Hippocampal formation (tissue), 2 donors: ENCODE results near the gene NUTM2G.
"Not testable (repeated sequence)": the region's sequence is repeated elsewhere in the genome, so short reads cannot be mapped to it uniquely, and the experiment has no call there.

Experiments used
- DNase-seq, 2 donors: peaks; one replicate each; lab custom pipeline; 2025; lab: John Stamatoyannopoulos, UW

NUTM2G gene, protein sequence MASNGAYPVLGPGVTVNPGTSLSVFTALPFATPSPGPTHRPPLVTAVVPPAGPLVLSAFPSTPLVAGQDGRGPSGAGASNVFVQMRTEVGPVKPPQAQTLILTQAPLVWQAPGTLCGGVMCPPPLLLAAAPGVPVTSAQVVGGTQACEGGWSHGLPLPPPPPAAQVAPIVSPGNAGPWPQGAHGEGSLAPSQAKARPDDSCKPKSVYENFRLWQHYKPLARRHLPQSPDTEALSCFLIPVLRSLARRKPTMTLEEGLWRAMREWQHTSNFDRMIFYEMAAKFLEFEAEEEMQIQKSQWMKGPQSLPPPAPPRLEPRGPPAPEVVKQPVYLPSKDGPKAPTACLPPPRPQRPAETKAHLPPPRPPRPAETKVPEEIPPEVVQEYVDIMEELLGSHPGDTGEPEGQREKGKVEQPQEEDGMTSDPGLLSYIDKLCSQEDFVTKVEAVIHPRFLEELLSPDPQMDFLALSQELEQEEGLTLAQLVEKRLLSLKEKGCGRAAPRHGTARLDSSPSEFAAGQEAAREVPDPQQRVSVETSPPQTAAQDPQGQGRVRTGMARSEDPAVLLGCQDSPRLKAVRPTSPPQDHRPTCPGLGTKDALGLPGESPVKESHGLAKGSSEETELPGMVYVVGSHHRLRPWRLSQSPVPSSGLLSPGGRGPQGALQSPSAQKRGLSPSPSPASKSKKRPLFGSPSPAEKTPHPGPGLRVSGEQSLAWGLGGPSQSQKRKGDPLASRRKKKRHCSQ

GRCh38 chr9:96928543-96928942, at the start of gene NUTM2G:
Gene NUTM2G, plus strand, starts transcription at chr9:96928843. Its CDS starts 182 bp downstream, at chr9:96929025.
- not testable (repeated sequence) for DNase-seq

GRCh38 chr9:96883922-96884321, 44.7 kb upstream of the NUTM2G start:
- DNase-seq: no peak

- no peak for DNase-seq
Measured at GRCh38 chr9:96884443-96884842, 44.2 kb upstream of the NUTM2G start.

GRCh38 chr9:96885424-96885823, 43.2 kb upstream of the NUTM2G start:
- DNase-seq: no peak

DNA sequence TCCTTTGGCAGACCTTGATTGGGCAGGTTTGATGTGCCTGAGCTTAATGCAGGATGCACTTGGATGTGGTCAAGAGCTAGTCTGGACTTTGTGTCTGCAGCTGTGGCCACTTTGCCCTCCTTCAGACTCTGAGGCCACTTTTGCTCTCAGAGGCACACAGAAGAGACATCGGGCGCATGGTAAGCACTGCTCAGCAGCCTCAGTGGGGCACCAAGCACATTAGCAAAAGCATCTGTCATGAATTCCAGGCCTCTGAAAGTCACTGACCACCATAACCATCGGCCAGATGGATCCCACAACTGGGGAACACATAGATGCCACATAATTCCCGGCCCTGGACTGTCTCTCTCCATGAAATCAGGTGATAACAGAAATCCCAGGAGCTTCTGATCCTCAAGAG, 40.1 kb upstream of the NUTM2G start:
- DNase-seq: no peak

DNA sequence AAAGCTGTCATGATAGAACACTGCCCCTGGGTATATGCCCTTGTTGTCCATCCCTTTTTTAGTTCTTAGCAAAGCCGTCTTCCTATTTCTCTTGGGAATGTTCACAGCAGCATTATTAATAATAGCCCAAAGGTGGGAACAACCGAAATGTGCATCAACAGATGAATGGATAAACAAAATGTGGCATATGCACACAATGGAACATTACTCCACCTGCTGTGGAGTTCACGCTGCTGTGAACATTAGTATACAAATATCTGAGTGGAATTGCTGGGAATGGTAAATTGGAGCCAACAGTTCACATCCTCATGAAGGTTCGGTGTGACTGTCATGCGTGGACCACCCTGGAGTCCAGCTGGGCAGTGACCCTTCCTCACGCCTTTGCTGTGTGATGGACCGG, 36.5 kb upstream of the NUTM2G start:
- no peak for DNase-seq

GRCh38 chr9:96900010-96900409, 28.6 kb upstream of the NUTM2G start:
- not testable (repeated sequence) for DNase-seq

DNA sequence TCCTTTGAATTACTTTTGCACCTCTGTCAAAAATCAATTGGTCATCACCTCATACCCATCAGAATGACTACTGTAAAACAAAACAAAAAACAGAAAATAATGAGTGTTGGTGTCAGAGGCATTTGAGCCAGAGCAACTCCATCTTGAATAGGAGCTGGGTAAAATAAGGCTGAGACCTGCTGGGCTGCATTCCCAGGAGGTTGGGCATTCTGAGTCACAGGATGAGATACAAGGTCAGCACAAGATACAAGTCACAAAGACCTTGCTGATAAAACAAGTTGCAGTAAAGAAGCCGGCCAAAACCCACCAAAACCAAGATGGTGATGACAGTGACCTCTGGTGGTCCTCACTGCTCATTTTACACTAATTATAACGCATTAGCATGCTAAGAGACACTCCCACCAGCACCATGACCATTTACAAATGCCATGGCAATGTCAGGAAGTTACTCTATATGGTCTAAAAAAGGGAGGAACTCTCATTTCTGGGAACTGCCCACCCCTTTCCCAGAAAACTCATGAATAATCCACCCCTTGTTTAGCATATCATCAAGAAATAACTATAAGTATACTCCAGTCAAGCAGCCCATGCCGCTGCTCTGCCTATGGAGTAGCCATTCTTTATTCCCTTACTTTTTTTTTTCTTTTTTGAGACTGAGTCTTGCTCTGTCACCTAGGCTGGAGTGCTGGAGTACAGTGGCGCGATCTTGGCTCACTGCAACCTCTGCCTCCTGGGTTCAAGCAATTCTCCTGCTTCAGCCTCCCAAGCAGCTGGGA, 23.5 kb upstream of the NUTM2G start:
- not testable (repeated sequence) for DNase-seq

DNA sequence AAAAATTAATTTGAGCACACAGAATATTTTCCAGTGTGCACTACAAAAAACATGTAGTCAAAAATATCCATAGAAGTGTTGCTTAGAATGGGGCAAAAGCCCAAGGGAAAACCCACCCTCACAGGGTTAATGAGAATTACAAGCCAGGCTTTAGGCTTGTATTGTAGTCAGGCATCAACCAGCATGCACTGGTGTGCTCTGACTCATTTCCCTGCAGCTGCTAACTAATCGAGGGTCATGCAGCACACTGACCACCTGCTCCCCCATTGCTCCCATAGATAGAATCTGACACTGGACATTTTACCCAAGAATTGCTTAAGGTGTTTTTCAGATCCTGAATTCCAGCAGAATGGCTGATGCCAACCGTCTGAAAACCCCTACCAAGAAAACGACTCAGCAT, 20.2 kb upstream of the NUTM2G start:
- DNase-seq: not testable (repeated sequence)

- not testable (repeated sequence) for DNase-seq
Measured at GRCh38 chr9:96915539-96915938, 13.1 kb upstream of the NUTM2G start.

DNA sequence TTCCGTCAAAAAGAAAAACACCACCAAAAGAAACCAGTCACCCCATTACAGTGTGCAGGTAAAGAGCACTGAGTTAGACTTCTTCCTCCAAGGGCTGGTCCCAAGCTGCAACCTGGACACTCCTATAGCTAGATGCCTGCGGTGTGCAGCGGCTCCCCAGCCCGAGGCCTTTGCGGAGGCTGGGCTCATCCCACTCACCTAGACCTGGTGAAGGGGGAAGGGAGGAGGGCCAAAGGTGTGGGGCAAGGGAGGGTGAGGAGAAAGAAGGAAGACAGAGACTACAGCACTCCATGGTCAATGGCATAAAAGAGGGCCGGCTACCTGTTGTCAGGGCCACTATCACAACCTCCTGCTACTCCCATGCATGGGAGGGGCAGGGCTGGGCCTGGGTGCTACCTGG, 12.1 kb upstream of the NUTM2G start:
- DNase-seq: not testable (repeated sequence)

GRCh38 chr9:96918550-96918949, 10.1 kb upstream of the NUTM2G start:
- not testable (repeated sequence) for DNase-seq

DNA sequence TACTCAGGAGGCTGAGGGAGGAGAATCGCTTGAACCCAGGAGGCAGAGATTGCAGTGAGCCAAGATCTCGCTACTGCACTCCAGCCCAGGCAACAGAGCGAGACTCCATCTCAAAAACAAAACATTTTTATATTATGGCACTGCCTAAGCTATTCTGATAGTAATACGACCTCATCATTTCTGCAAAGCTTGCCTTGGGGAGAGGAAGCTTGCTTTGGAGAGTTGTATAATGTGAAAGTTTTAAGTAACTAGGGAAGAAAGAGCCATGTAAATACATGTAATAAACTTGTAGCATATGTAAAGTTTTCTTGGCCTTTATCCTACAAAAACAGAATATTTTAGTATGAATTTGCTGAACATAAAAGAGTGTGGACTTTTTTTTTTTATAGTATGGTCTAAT, 7.8 kb upstream of the NUTM2G start:
- DNase-seq: not testable (repeated sequence)

DNA sequence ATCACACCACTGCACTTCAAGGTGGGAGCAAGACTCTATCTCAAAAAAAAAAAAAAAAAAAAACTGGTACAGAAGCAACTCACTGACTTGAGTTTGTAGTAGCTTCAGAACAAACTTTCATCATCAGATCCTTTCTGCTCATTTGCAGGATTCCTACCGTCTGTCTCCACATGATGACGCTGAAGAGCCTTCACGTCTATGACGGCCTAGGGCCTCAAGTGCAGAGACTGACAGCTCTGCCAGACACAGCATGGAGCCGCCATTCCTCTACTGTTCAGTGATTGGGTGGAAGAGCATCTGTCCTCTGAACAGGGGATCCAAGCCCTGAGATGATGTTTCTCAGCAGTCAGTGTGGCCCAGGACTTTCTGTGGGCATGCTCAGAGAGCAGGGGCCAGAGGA, 3.1 kb upstream of the NUTM2G start:
- not testable (repeated sequence) for DNase-seq

- DNase-seq: not testable (repeated sequence)
Measured at GRCh38 chr9:96931665-96932064, 3.0 kb downstream of the NUTM2G start.

DNA sequence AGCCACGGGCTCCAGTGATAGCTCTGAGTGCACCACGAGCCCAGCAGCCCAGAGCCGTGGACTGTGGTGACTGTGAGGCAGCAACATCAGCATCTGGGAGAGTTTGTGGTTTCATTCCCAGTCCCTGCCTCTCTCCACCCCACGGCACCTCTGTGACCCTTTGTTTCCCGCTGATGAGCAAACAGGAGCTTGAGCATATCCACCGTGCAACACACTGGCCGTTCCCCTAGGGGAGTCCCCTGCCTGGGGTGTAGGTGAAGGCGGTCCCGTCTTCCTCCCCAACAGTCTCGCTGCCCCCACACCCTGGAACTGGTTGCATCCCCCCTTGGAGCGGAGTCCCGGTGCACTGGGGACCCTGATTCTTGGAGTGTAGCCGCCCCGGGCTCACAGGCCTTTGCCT, 5.5 kb downstream of the NUTM2G start:
- not testable (repeated sequence) for DNase-seq

- DNase-seq: not testable (repeated sequence)
Measured at GRCh38 chr9:96934706-96935105, 6.1 kb downstream of the NUTM2G start.

- DNase-seq: not testable (repeated sequence)
Measured at GRCh38 chr9:96935401-96935800, 6.8 kb downstream of the NUTM2G start.

DNA sequence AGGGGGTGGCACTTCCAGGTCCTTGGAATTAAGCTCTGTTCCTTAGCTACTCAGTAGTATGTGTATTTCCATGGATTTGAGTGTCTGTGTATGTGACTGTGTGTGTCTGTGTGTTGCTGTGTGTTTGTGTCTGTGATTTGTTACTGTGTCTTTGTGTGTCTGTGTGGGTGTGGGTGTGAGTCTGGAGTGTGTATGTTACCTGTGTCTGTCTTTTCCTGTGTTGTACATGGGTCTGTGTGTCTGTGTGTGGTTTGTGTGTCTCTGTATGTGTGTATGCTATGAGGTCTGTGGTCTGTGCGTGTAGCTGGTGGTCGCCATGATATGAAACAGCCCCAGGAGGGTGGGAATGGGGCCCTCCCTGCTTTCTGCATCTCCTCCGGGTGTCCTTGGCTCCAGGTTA, 8.8 kb downstream of the NUTM2G start:
- DNase-seq: not testable (repeated sequence)

DNA sequence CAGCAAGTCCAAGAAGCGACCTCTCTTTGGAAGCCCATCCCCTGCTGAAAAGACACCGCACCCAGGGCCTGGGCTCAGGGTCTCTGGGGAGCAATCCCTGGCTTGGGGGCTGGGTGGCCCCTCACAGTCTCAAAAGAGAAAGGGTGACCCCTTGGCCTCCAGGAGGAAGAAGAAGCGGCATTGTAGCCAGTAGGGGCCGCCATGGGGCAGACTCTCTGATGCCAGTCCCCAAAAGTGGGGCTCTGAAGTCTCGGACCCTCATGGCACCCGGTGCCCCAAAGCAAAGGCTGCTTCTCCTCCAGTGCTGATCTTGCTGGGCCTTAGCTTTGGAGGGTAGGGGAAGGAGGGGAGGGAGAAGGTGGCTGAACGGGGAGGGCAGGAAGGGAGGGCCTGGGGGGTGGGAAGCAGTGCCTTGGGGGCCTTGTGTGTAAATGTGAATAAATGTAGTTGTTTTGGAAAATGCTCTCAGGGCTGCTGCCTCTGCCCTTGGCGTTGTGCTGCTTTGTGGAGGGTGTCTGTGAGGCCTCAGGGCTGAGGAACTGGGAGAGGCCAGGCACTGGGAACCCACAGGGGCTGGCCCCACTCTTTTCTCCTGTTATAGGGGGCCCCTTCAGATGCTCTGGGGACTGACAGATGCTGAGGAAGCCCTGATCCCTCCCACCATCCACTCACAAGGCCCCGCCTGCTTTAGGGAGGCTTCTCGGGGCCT, 10.5 kb downstream of the NUTM2G start:
- not testable (repeated sequence) for DNase-seq

GRCh38 chr9:96940982-96941381, 12.3 kb downstream of the NUTM2G start:
- not testable (repeated sequence) for DNase-seq

- not testable (repeated sequence) for DNase-seq
Measured at GRCh38 chr9:96941628-96942027, 13.0 kb downstream of the NUTM2G start.
